ENCODE measurements around the gene SLAMF9. TPM values are rescaled to one million over a fixed set of nuclear protein-coding genes. Genes with fewer than 3 reads are reported as not detected.

Gene SLAMF9
- total RNA-seq, 2 donors from 2014 or later = not detected

DNA sequence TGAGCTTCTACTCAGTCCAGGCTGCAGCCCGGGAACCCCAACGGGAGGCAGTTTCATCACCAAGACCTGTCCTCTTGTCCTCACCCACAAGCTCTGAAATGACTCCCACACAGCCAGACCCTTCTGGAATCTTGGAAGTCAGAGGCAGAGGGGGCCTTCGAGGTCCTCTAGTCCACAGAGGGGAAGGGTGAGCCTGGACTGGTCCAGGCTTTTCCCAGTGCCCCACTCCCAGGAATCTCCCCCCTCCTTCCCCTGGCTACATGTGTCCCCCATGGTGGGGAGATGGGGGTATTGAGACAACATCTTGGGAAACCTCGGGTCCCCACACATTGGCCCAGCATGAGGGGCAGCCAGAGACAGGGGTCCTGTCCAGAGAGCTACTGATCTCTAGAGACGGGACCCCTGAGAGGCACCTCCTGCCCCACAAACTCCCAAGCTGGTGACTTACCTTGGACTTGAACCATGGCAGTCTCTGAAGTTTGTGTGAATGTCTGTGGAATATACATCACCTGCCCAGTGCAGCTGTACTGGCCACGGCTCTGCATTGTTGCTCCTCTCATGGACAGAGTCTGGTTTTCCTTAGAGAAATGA, 19.4 kb upstream of the SLAMF9 start:
- H3K9me3 Mint-ChIP-seq = no peaks in the 10 kb centered on the region
- peaks cover 9% of the 10 kb centered on the region for H3K4me1 Mint-ChIP-seq
- H3K4me3 Mint-ChIP-seq = no peak overlapping the region
- H3K27ac Mint-ChIP-seq = no peak overlapping the region
- no peaks in the 10 kb centered on the region for H3K36me3 Mint-ChIP-seq (ENCODE audit: low read depth)
- Histone ChIP-seq H3K27ac (ENCODE audit: low read depth, low read length) (no peak overlapping the region), H3K9me3 (ENCODE audit: control insufficient read depth, low read length) (no peaks in the 10 kb centered on the region), H3K36me3 (ENCODE audit: control insufficient read depth, insufficient read depth, low read length) (no peaks in the 10 kb centered on the region), H3K4me3 (ENCODE audit: low read length) (no peak overlapping the region), H3K27me3 (ENCODE audit: control insufficient read depth, insufficient read depth, low read length, poor library complexity, severe bottlenecking) (peaks cover 22% of the 10 kb centered on the region), H3K9ac (ENCODE audit: extremely low read depth, low read length, poor library complexity, severe bottlenecking) (no peak overlapping the region), H3K4me1 (ENCODE audit: control insufficient read depth, insufficient read depth, low read length) (peaks cover 3% of the 10 kb centered on the region)
- TF ChIP-seq CTCF (conservative IDR thresholded peaks at IDR 0.05) = no peak
- peaks cover 18% of the 10 kb centered on the region for H3K27me3 Mint-ChIP-seq (ENCODE audit: insufficient read depth)
- WGBS, 2 experiments (ENCODE audit: insufficient coverage in 1 of 2, insufficient read length in 1 of 2) = 68 to 88% methylated on average over 3 to 6 of the region's 6 CpGs
- DNase-seq = no peak

- Mint-ChIP-seq H3K27ac (no peak overlapping the region), H3K9me3 (no peaks in the 10 kb centered on the region), H3K4me3 (no peak overlapping the region), H3K4me1 (peaks cover 9% of the 10 kb centered on the region), H3K27me3 (ENCODE audit: insufficient read depth) (peaks cover 11% of the 10 kb centered on the region), H3K36me3 (ENCODE audit: low read depth) (no peaks in the 10 kb centered on the region)
- H3K36me3 ChIP-seq (ENCODE audit: control insufficient read depth, insufficient read depth, low read length) = no peaks in the 10 kb centered on the region
- H3K27ac ChIP-seq (ENCODE audit: low read depth, low read length) = no peak overlapping the region
- H3K4me1 ChIP-seq (ENCODE audit: control insufficient read depth, insufficient read depth, low read length) = peaks cover 3% of the 10 kb centered on the region
- no peak for TF ChIP-seq CTCF (conservative IDR thresholded peaks at IDR 0.05)
- no peak for DNase-seq
- WGBS, 2 experiments (ENCODE audit: insufficient coverage in 1 of 2, insufficient read length in 1 of 2) = 90 to 94% methylated on average over 3 to 8 of the region's 8 CpGs
- H3K4me3 ChIP-seq (ENCODE audit: low read length) = no peak overlapping the region
- H3K27me3 ChIP-seq (ENCODE audit: control insufficient read depth, insufficient read depth, low read length, poor library complexity, severe bottlenecking) = peaks cover 15% of the 10 kb centered on the region
- no peak overlapping the region for H3K9ac ChIP-seq (ENCODE audit: extremely low read depth, low read length, poor library complexity, severe bottlenecking)
- no peaks in the 10 kb centered on the region for H3K9me3 ChIP-seq (ENCODE audit: control insufficient read depth, low read length)
These were observed 18.6 kb upstream of the SLAMF9 start for GRCh38 chr1:159972443-159973205.

- H3K27ac ChIP-seq (ENCODE audit: low read depth, low read length) = no peak overlapping the region
- no peak overlapping the region for H3K4me3 Mint-ChIP-seq
- peaks cover 12% of the 10 kb centered on the region for H3K27me3 ChIP-seq (ENCODE audit: control insufficient read depth, insufficient read depth, low read length, poor library complexity, severe bottlenecking)
- H3K36me3 ChIP-seq (ENCODE audit: control insufficient read depth, insufficient read depth, low read length) = no peaks in the 10 kb centered on the region
- peaks cover 3% of the 10 kb centered on the region for H3K4me1 ChIP-seq (ENCODE audit: control insufficient read depth, insufficient read depth, low read length)
- no peak overlapping the region for H3K9ac ChIP-seq (ENCODE audit: extremely low read depth, low read length, poor library complexity, severe bottlenecking)
- no peak for DNase-seq
- WGBS, 2 experiments (ENCODE audit: insufficient coverage in 1 of 2, insufficient read length in 1 of 2) = 84 to 85% methylated on average over 8 to 9 of the region's 9 CpGs
- H3K9me3 ChIP-seq (ENCODE audit: control insufficient read depth, low read length) = no peaks in the 10 kb centered on the region
- no peak for TF ChIP-seq CTCF (conservative IDR thresholded peaks at IDR 0.05)
- no peaks in the 10 kb centered on the region for H3K9me3 Mint-ChIP-seq
- H3K36me3 Mint-ChIP-seq (ENCODE audit: low read depth) = no peaks in the 10 kb centered on the region
- H3K27ac Mint-ChIP-seq = no peak overlapping the region
- H3K4me3 ChIP-seq (ENCODE audit: low read length) = no peak overlapping the region
- H3K4me1 Mint-ChIP-seq = peaks cover 9% of the 10 kb centered on the region
- peaks cover 5% of the 10 kb centered on the region for H3K27me3 Mint-ChIP-seq (ENCODE audit: insufficient read depth)
These were observed 16.9 kb upstream of the SLAMF9 start for GRCh38 chr1:159970932-159971342.
